SU-DHL-6 (cell line): ENCODE measurements around the gene SEL1L2.

Experiments used
- CTCF ChIP-seq: fragments of 200-600 bp; sonication (generic); IDR thresholded peaks from one replicate; pipeline ENCODE4 v1.5.1; 2017; ENCODE audit warnings: antibody characterized with exemption, mild to moderate bottlenecking, low read length, moderate library complexity; ENCODE audit not compliant: insufficient read depth, poor library complexity, severe bottlenecking
- EZH2phosphoT487 ChIP-seq: fragments of 200-600 bp; sonication (generic), shearing (Covaris generic); conservative IDR thresholded peaks from 2 replicates; pipeline ENCODE4 v1.6.1; 2018; ENCODE audit warnings: mild to moderate bottlenecking, antibody characterized with exemption, low read length, moderate library complexity, mixed read lengths

GRCh38 chr20:13851279-13851678 is 139.1 kb downstream of the SEL1L2 start:
- no peak for TF ChIP-seq CTCF
- TF ChIP-seq EZH2phosphoT487, result no peak
